Measurements from ENCODE around the gene C11orf68. TPM values are rescaled to one million over a fixed set of nuclear protein-coding genes. Genes with fewer than 3 reads are reported as not detected.

C11orf68 gene
- total and polyA plus RNA-seq, 9 of the 15 experiments (the other 6 are each of a cell fraction or from before 2014, with no cell fraction given), result 3.6 to 35.9 (median 12.8) TPM

GRCh38 chr11:65918211-65919140, at the start of gene C11orf68 (continued):
- no peak for TF ChIP-seq CC2D1A (IDR thresholded peaks at IDR 0.05)
- no peak for TF ChIP-seq NFE2L1 (tag; IDR thresholded peaks at IDR 0.05; ENCODE audit: borderline replicate concordance, low read depth)
- TF ChIP-seq NEUROD1 (IDR thresholded peaks at IDR 0.05; ENCODE audit: borderline replicate concordance, low read depth, low read length, partially characterized antibody), result no peak
- peak; percentile 38; the same call in 1 of the 2 replicates for TF ChIP-seq GABPB1 (CRISPR knock-in tag; IDR thresholded peaks at IDR 0.05)
- no peak for TF ChIP-seq HINFP (tag; conservative IDR thresholded peaks at IDR 0.05; ENCODE audit: low read depth)
- no peak for TF ChIP-seq SNRNP70 (optimal IDR thresholded peaks at IDR 0.05; ENCODE audit: low read depth, low read length)
- TF ChIP-seq HNRNPUL1 (IDR thresholded peaks at IDR 0.05; ENCODE audit: low read length), result no peak
- TF ChIP-seq SMARCE1 (IDR thresholded peaks at IDR 0.05), result 0 out of 2 replicates have a peak, but pooled peaks have one; percentile 20
- TF ChIP-seq POLR2AphosphoS5 (IDR thresholded peaks at IDR 0.05; ENCODE audit: control insufficient read depth, insufficient read depth, low read depth, low read length), result peak; percentile 62; the same call in 1 of the 2 replicates
- no peak for TF ChIP-seq ZBTB2 (IDR thresholded peaks at IDR 0.05)
- TF ChIP-seq ATF7 (IDR thresholded peaks at IDR 0.05), result no peak
- TF ChIP-seq ZNF174 (CRISPR knock-in tag; IDR thresholded peaks at IDR 0.05), result no peak
- no peak for TF ChIP-seq GTF2A2 (tag; IDR thresholded peaks at IDR 0.05)
- no peak for TF ChIP-seq BRCA1 (IDR thresholded peaks at IDR 0.05)
- TF ChIP-seq BRCA1 (CRISPR knock-in tag; IDR thresholded peaks at IDR 0.05), result no peak
- peak; percentile 66 to 72 for TF ChIP-seq NRF1 (conservative IDR thresholded peaks at IDR 0.05 in 1 of 2, IDR thresholded peaks at IDR 0.05 in 1 of 2)
- TF ChIP-seq SRSF1 (IDR thresholded peaks at IDR 0.05; ENCODE audit: low read depth, low read length), result no peak
